Measurements from ENCODE around the gene APOL2. TPM values are rescaled to one million over a fixed set of nuclear protein-coding genes. Genes with fewer than 3 reads are reported as not detected.
"Not testable (repeated sequence)": the region's sequence is repeated elsewhere in the genome, so short reads cannot be mapped to it uniquely, and the experiment has no call there.

APOL2 gene
- total RNA-seq, 5 donors from 2014 or later (not counting 1 experiment from before 2014, with no cell fraction given), result 38.3 to 80.7 (median 70.6) TPM

DNA sequence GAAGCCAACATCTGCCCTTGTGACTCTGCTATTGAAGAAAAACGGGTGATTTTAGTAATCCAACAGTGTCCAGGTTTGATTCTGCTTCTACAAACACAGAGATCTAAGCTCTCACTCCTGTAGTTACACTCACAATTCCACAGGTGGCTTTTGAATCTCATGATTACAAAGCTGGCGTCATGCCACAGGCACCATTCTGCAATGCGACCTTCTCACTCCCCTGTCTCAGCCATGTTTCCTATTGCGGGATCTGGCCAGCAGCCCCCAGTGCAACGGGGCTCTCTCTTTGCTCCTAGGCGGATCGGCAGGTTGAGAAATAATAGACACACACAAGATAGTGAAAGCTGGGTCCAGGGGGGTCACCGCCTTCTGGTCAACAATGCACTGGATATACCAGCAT, 36.4 kb downstream of the APOL2 start:
- DNase-seq; H3K27ac ChIP-seq (ENCODE audit: low read length); ATAC-seq (replicated peaks in 1 of 4); CTCF ChIA-PET; POLR2A ChIA-PET; H3K36me3 ChIP-seq (ENCODE audit: control insufficient read depth in 2 of 2, extremely low read depth in 1 of 2, insufficient read depth in 1 of 2, low read length in 1 of 2); H3K36me3 Mint-ChIP-seq; H3K4me3 ChIP-seq (ENCODE audit: control insufficient read depth in 1 of 2, extremely low read depth in 1 of 2, low read length in 1 of 2); H3K27ac Mint-ChIP-seq; H3K4me1 Mint-ChIP-seq; H3K9me3 ChIP-seq; H3K4me3 Mint-ChIP-seq; H3K9me3 Mint-ChIP-seq; H3K4me1 ChIP-seq (ENCODE audit: control insufficient read depth in 1 of 2, extremely low read depth in 1 of 2, insufficient read depth in 2 of 2, low read length in 2 of 2): not testable (repeated sequence)
- H3K27me3 ChIP-seq (replicated peaks in 1 of 2; ENCODE audit: control insufficient read depth in 2 of 2, extremely low read depth in 1 of 2, insufficient read depth in 2 of 2, low read length in 1 of 2), result peaks cover 0 to 16% of the 10 kb centered on the region in 2 experiments
- H3K27me3 Mint-ChIP-seq, result peaks cover 4 to 16% of the 10 kb centered on the region in 2 donors
- WGBS (ENCODE audit: insufficient coverage), result 57% methylated on average over 4 of the region's 8 CpGs

DNA sequence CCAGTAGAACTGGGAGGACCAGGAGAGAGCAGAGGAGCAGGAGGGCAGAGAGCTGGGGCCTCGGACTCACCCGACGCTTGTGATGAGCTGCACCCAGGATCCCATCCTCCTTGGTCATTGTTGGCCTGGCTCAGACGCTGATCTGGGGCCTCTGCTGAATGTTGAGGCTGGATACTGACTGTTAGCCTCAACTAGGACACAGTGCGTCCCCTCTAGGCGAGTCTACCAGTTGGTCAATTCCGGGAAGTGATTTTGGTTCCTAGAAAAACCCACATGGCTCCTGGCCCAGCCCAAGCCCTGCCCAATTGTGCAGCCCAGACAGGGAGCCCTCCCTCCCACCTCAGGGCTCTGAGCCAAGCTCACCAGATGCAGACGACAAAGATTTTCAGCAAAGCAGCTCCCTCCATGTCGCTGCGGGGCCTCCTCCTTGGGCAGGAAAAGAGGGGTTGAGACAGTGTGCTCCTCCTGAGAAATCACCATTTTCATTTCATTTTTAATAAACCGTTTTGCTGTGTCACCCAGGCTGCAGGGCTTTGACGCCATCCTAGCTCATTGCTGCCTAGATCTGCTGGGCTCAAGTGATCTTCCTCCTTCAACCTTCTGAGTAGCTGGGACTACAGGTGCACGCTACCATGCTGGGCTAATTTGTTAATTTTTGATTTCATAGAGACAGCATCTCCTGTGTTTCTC, 37.6 kb downstream of the APOL2 start, which contains the start of gene APOL4:
APOL4 (minus strand) TSS at position 180 of the 690 bp plus-strand sequence; CDS start at position 105, 75 bp downstream.
- Mint-ChIP-seq H3K27me3 (peaks cover 4 to 16% of the 10 kb centered on the region in 2 donors), H3K36me3 (no peaks in the 10 kb centered on the region), H3K4me1 (peaks cover 15 to 17% (median 16%) of the 10 kb centered on the region in 3 donors), H3K4me3 (no peak within 1 kb of the TSS), H3K9me3 (no peaks in the 10 kb centered on the region), H3K27ac (no peak within 1 kb of the TSS)
- ATAC-seq (replicated peaks in 1 of 4), result no peak
- 71% methylated on average over 8 of the region's 13 CpGs for WGBS (ENCODE audit: insufficient coverage)
- peaks cover 0 to 21% of the 10 kb centered on the region in 2 experiments for H3K27me3 ChIP-seq (replicated peaks in 1 of 2; ENCODE audit: control insufficient read depth in 2 of 2, extremely low read depth in 1 of 2, insufficient read depth in 2 of 2, low read length in 1 of 2)
- H3K9me3 ChIP-seq, result no peaks in the 10 kb centered on the region
- no peak within 1 kb of the TSS for H3K27ac ChIP-seq (ENCODE audit: low read length)
- H3K4me1 ChIP-seq (ENCODE audit: control insufficient read depth in 1 of 2, extremely low read depth in 1 of 2, insufficient read depth in 2 of 2, low read length in 2 of 2), result peaks cover 0 to 11% of the 10 kb centered on the region in 2 experiments
- DNase-seq, result no peak
- no peak within 1 kb of the TSS for H3K4me3 ChIP-seq (ENCODE audit: control insufficient read depth in 1 of 2, extremely low read depth in 1 of 2, low read length in 1 of 2)
- ChIA-PET POLR2A (no interaction called here), CTCF (no interaction called here)
- H3K36me3 ChIP-seq (ENCODE audit: control insufficient read depth in 2 of 2, extremely low read depth in 1 of 2, insufficient read depth in 1 of 2, low read length in 1 of 2), result no peaks in the 10 kb centered on the region

DNA sequence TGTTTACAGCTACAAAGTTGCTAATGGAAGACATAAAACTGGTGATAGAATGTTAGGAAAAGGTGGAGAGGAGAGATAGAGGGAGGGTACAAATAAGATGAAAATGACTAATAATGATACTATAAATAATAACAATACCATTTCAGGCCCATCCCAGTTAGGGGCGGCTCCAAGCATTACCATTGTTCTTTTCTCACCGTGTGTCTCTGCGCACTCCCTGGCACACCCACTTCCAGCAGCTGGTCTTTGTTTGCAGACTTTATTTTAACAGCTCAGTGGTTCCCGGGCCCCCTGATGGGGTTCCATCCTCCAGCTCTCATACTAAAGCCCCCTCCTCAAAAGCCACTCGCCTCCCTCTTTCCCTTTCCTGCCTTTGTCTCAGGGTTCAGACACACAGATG, 38.3 kb downstream of the APOL2 start:
- H3K27ac ChIP-seq (ENCODE audit: low read length); DNase-seq; H3K9me3 Mint-ChIP-seq; H3K36me3 ChIP-seq (ENCODE audit: control insufficient read depth in 2 of 2, extremely low read depth in 1 of 2, insufficient read depth in 1 of 2, low read length in 1 of 2); H3K27ac Mint-ChIP-seq; H3K4me3 ChIP-seq (ENCODE audit: control insufficient read depth in 1 of 2, extremely low read depth in 1 of 2, low read length in 1 of 2); POLR2A ChIA-PET; ATAC-seq (replicated peaks in 1 of 4); CTCF ChIA-PET; H3K4me3 Mint-ChIP-seq; H3K9me3 ChIP-seq; H3K36me3 Mint-ChIP-seq: not testable (repeated sequence)
- Histone ChIP-seq H3K4me1 (ENCODE audit: control insufficient read depth in 1 of 2, extremely low read depth in 1 of 2, insufficient read depth in 2 of 2, low read length in 2 of 2) (peaks cover 0 to 14% of the 10 kb centered on the region in 2 experiments), H3K27me3 (replicated peaks in 1 of 2; ENCODE audit: control insufficient read depth in 2 of 2, extremely low read depth in 1 of 2, insufficient read depth in 2 of 2, low read length in 1 of 2) (peaks cover 0 to 21% of the 10 kb centered on the region in 2 experiments)
- Mint-ChIP-seq H3K27me3 (peaks cover 4 to 16% of the 10 kb centered on the region in 2 donors), H3K4me1 (peaks cover 15 to 21% (median 16%) of the 10 kb centered on the region in 3 donors)
- WGBS (ENCODE audit: insufficient coverage), result no CpG with 5 or more reads among the region's 5 CpGs

DNA sequence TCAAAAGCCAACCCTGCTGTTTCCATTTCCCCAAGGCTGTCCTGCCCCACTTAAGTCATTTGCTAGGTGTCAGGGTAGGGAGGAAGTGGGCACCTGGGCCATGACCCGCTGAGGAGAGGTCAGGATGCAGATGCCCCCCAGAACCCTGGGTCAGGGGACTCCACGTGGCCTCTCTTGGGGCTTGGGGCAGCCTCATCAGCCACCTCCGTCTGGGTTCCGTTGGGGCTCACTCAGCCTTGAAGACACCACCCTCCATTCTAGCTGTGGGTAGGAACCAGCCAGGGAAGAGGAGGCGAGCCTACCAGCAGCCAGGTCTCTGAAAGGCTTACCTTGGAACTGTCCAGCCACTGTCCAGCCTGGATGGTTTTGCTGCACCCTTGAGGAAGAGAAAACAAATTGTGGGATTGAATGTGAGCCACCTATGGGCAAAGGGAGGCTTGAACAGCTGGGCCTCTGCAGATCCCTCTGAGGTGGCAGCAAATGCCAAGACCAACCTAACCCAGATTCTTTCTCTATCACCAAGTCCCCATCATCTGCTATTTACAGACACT, 40.3 kb downstream of the APOL2 start:
- no peak overlapping the region for H3K4me3 Mint-ChIP-seq

DNA sequence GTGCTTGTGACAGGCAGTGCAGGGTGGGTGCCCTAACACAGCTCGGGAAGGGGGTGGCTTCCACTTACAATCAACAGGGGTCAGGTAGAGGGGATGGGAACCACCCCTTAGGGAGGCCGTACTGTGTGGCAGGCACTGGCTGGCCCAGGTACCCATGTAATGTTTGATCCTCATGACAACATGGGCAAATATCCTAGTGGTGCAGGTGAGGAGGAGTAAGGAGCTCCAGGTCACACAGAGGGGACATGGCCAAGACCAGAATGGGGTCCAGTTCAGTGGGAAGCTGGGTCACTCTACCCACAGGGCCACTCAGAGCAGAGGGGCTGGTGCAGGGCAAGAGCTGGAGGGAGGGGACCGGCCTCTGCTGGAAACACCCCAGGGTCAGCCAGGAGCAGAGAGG, 40.8 kb downstream of the APOL2 start:
- H3K4me3 ChIP-seq (ENCODE audit: control insufficient read depth in 1 of 2, extremely low read depth in 1 of 2, low read length in 1 of 2), result no peak overlapping the region
- peaks cover 0 to 21% of the 10 kb centered on the region in 2 experiments for H3K27me3 ChIP-seq (replicated peaks in 1 of 2; ENCODE audit: control insufficient read depth in 2 of 2, extremely low read depth in 1 of 2, insufficient read depth in 2 of 2, low read length in 1 of 2)
- ChIA-PET CTCF (no interaction called here), POLR2A (no interaction called here)
- no peaks in the 10 kb centered on the region for H3K9me3 Mint-ChIP-seq
- ATAC-seq (replicated peaks in 1 of 4) (no peak), DNase-seq (no peak)
- H3K4me1 Mint-ChIP-seq, result peaks cover 15 to 22% (median 16%) of the 10 kb centered on the region in 3 donors
- peaks cover 4 to 14% of the 10 kb centered on the region in 2 donors for H3K27me3 Mint-ChIP-seq
- no peaks in the 10 kb centered on the region for H3K36me3 Mint-ChIP-seq
- no peak overlapping the region for H3K4me3 Mint-ChIP-seq
- WGBS (ENCODE audit: insufficient coverage), result no CpG with 5 or more reads among the region's 3 CpGs
- no peak overlapping the region for H3K27ac Mint-ChIP-seq
- no peak overlapping the region for H3K27ac ChIP-seq (ENCODE audit: low read length)
- H3K4me1 ChIP-seq (ENCODE audit: control insufficient read depth in 1 of 2, extremely low read depth in 1 of 2, insufficient read depth in 2 of 2, low read length in 2 of 2), result peaks cover 0 to 14% of the 10 kb centered on the region in 2 experiments
- H3K36me3 ChIP-seq (ENCODE audit: control insufficient read depth in 2 of 2, extremely low read depth in 1 of 2, insufficient read depth in 1 of 2, low read length in 1 of 2), result no peaks in the 10 kb centered on the region
- no peaks in the 10 kb centered on the region for H3K9me3 ChIP-seq

More for the DNA sequence above, 40.3 kb downstream of the APOL2 start:
- Histone ChIP-seq H3K27ac (ENCODE audit: low read length) (no peak overlapping the region), H3K4me1 (ENCODE audit: control insufficient read depth in 1 of 2, extremely low read depth in 1 of 2, insufficient read depth in 2 of 2, low read length in 2 of 2) (peaks cover 0 to 14% of the 10 kb centered on the region in 2 experiments), H3K36me3 (ENCODE audit: control insufficient read depth in 2 of 2, extremely low read depth in 1 of 2, insufficient read depth in 1 of 2, low read length in 1 of 2) (no peaks in the 10 kb centered on the region), H3K9me3 (no peaks in the 10 kb centered on the region), H3K27me3 (replicated peaks in 1 of 2; ENCODE audit: control insufficient read depth in 2 of 2, extremely low read depth in 1 of 2, insufficient read depth in 2 of 2, low read length in 1 of 2) (peaks cover 0 to 21% of the 10 kb centered on the region in 2 experiments), H3K4me3 (ENCODE audit: control insufficient read depth in 1 of 2, extremely low read depth in 1 of 2, low read length in 1 of 2) (no peak overlapping the region)
- ChIA-PET CTCF (no interaction called here), POLR2A (no interaction called here)
- Mint-ChIP-seq H3K36me3 (no peaks in the 10 kb centered on the region), H3K4me1 (peaks cover 15 to 22% (median 16%) of the 10 kb centered on the region in 3 donors), H3K27ac (no peak overlapping the region), H3K27me3 (peaks cover 4 to 16% of the 10 kb centered on the region in 2 donors), H3K9me3 (no peaks in the 10 kb centered on the region)
- WGBS (ENCODE audit: insufficient coverage), result 49% methylated on average over 4 of the region's 5 CpGs
- DNase-seq, result no peak
- no peak for ATAC-seq (replicated peaks in 1 of 4)

DNA sequence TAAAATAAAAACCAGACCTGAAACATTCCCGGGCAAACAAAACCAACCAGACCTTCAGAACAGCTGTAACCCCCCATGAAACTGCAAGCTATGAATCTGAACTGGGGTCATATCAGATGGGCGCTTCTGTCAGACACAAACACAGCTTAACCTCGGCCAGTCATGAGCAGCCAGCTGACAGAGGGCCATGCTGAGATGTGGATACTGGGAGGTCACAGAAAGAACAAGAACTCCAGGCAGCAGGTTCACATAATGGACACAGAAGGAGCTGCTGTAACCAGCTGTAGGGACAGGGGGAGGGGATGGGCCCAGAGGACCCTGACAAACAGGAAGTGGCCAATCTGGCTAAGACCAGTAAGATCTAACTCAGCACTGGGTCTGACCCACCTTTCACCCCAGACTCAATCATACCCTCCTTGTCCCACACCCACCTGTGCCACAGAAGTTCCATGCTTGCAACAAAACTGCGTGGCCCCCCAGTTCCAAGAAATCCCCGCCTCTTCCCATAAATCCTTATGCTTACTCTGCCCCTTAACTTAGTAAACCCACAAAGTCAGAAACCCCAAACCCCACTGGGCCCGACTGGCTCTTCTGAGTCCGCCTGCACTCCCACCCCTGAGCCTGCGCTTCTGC, 41.7 kb downstream of the APOL2 start:
- no peaks in the 10 kb centered on the region for H3K36me3 Mint-ChIP-seq
- no peak overlapping the region for H3K4me3 ChIP-seq (ENCODE audit: control insufficient read depth in 1 of 2, extremely low read depth in 1 of 2, low read length in 1 of 2)
- no peaks in the 10 kb centered on the region for H3K9me3 ChIP-seq
- ATAC-seq (replicated peaks in 1 of 4) (no peak), DNase-seq (no peak)
- ChIA-PET CTCF (interaction anchor here (0.8 to 1.2 kb wide), 3 partner anchors 24 to 81 kb away, joined by 3 read pairs; no protein-coding TSS in a partner anchor), POLR2A (no interaction called here)
- H3K4me1 Mint-ChIP-seq, result peaks cover 15 to 22% (median 16%) of the 10 kb centered on the region in 3 donors
- no peaks in the 10 kb centered on the region for H3K36me3 ChIP-seq (ENCODE audit: control insufficient read depth in 2 of 2, extremely low read depth in 1 of 2, insufficient read depth in 1 of 2, low read length in 1 of 2)
- H3K27ac Mint-ChIP-seq, result no peak overlapping the region
- peaks cover 4 to 13% of the 10 kb centered on the region in 2 donors for H3K27me3 Mint-ChIP-seq
- peaks cover 0 to 14% of the 10 kb centered on the region in 2 experiments for H3K4me1 ChIP-seq (ENCODE audit: control insufficient read depth in 1 of 2, extremely low read depth in 1 of 2, insufficient read depth in 2 of 2, low read length in 2 of 2)
- H3K27ac ChIP-seq (ENCODE audit: low read length), result no peak overlapping the region
- no peak overlapping the region for H3K4me3 Mint-ChIP-seq
- peaks cover 0 to 21% of the 10 kb centered on the region in 2 experiments for H3K27me3 ChIP-seq (replicated peaks in 1 of 2; ENCODE audit: control insufficient read depth in 2 of 2, extremely low read depth in 1 of 2, insufficient read depth in 2 of 2, low read length in 1 of 2)
- WGBS (ENCODE audit: insufficient coverage), result 58% methylated on average over 5 of the region's 8 CpGs
- H3K9me3 Mint-ChIP-seq, result no peaks in the 10 kb centered on the region

Data from T-cell (primary cell).